ENCODE measurements around the gene EPM2A.

GRCh38 chr6:145690969-145691368 lies 44.4 kb downstream of the EPM2A start:
- TF ChIP-seq CTCF (IDR thresholded peaks at IDR 0.05) (no peak), POLR2A (IDR thresholded peaks at IDR 0.05) (no peak)
